Activated CD8-positive, alpha-beta memory T cell treated with anti-CD3 and anti-CD28 coated beads for 1 hour (primary cell): ENCODE results near the gene RUNX2.

Experiments used
- DNase-seq, 2 donors: peaks; one replicate each; pipeline ENCODE4 v3.0.0-alpha.2; 2020; ENCODE audit warnings: low read depth in 1 of 2; ENCODE audit errors: extremely low read depth in 1 of 2

RUNX2 gene

GRCh38 chr6:45637056-45637455, 308.9 kb downstream of the RUNX2 start:
- DNase-seq, result no peak

- no peak for DNase-seq
Measured at GRCh38 chr6:45637611-45638257, 309.6 kb downstream of the RUNX2 start.

GRCh38 chr6:45640081-45640491, 312.0 kb downstream of the RUNX2 start:
- DNase-seq, result no peak

GRCh38 chr6:45640811-45641210, 312.7 kb downstream of the RUNX2 start:
- DNase-seq, result no peak

GRCh38 chr6:45642331-45643125, 314.4 kb downstream of the RUNX2 start:
- DNase-seq, result no peak

GRCh38 chr6:45643126-45643525, 315.0 kb downstream of the RUNX2 start:
- DNase-seq, result no peak

- DNase-seq, result no peak
Measured at GRCh38 chr6:45644720-45645119, 316.6 kb downstream of the RUNX2 start.

GRCh38 chr6:45645302-45645701, 317.2 kb downstream of the RUNX2 start:
- DNase-seq, result no peak

GRCh38 chr6:45647341-45648261, 319.5 kb downstream of the RUNX2 start:
- no peak for DNase-seq

- no peak for DNase-seq
Measured at GRCh38 chr6:45648262-45648620, 320.1 kb downstream of the RUNX2 start.

GRCh38 chr6:45650524-45651135, 322.5 kb downstream of the RUNX2 start:
- DNase-seq, result no peak

GRCh38 chr6:45651301-45651700, 323.2 kb downstream of the RUNX2 start:
- DNase-seq, result no peak

- no peak for DNase-seq
Measured at GRCh38 chr6:45652416-45652815, 324.3 kb downstream of the RUNX2 start.

GRCh38 chr6:45653117-45653883, 325.2 kb downstream of the RUNX2 start:
- no peak for DNase-seq

GRCh38 chr6:45654673-45655072, 326.5 kb downstream of the RUNX2 start:
- DNase-seq, result no peak

- no peak for DNase-seq
Measured at GRCh38 chr6:45655745-45656476, 327.8 kb downstream of the RUNX2 start.

- DNase-seq, result no peak
Measured at GRCh38 chr6:45657226-45657625, 329.1 kb downstream of the RUNX2 start.

GRCh38 chr6:45658400-45658799, 330.3 kb downstream of the RUNX2 start:
- DNase-seq, result no peak

GRCh38 chr6:45658958-45659357, 330.8 kb downstream of the RUNX2 start:
- no peak for DNase-seq

GRCh38 chr6:45661661-45662060, 333.5 kb downstream of the RUNX2 start:
- DNase-seq, result no peak
